NCI-H128 (cell line): ENCODE measurements around the gene VTCN1.
"Not testable (repeated sequence)": the region's sequence is repeated elsewhere in the genome, so short reads cannot be mapped to it uniquely, and the experiment has no call there.

Experiments
- DNase-seq: peaks from one replicate; lab custom pipeline; 2025; ENCODE audit not compliant: unreplicated experiment; lab: John Stamatoyannopoulos, UW

Gene VTCN1

GRCh38 chr1:117101858-117102257 lies 108.9 kb downstream of the VTCN1 start:
- not testable (repeated sequence) for DNase-seq

DNA sequence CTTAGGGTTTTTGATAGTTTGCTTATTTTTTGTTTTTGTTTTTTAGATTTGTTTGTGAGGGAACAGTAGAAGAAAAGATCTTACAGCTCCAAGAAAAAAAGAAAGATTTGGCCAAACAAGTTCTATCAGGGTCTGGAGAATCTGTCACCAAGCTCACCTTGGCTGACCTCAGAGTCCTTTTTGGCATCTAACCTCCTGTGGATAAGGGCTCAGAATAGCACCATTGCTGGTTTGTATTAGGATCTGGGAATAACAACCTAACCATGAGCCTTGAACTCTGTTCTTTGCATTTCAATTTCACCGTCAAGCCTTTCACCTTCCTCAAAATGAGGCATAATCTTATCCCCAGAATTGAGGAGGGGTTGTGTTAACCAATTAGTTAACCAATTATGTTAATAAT lies 109.4 kb downstream of the VTCN1 start:
- no peak for DNase-seq

DNA sequence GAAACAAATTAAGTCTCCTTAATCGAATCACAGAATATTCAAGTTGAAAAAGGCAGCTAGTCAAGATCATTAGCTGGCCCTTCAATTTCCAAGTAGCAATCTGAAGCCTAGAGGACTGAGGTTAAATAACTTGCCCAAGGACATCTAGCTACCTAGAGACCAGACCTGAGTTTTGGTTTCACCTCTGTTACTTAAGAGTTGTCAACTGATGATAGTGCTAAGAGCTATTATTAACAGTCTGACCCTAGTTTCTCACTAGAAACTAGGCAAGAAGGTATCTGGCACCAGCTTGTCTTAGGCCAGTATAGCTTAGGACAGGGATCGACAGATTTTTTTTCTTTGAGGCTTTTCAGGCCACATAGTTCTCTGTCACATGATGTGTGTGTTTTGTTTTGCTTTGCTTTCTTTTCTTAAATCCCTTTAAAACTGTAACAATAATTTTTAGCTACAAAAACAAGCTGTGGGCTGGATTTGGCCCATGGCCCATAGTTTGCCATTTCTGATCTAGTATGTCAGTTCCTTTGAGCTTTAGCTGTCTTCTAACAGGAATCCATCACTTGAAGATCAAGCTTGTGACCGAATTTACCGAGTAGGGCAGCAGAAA lies 112.3 kb downstream of the VTCN1 start:
- no peak for DNase-seq

DNA sequence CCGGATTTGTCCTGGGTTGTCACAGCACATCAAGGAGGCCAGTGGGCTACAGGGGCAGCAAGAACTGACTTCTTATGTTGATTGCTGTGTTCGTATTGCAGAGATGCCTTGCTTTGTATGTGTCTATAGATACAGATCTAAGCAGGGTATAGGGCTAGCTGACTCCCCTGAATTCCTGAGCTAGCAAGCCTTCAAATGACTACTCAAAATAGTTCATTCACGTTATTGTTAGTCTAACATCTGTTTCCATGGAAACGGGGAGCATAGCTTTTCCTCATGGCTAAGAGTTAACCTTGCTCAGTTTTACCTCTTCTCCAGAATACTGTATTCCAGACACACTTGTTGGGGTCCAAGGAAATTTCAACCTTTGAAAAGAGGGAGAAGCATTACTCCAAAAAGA lies 113.3 kb downstream of the VTCN1 start:
- DNase-seq, result no peak

- no peak for DNase-seq
These were observed 113.7 kb downstream of the VTCN1 start for GRCh38 chr1:117096951-117097408.

- DNase-seq, result no peak
These were observed 115.7 kb downstream of the VTCN1 start for GRCh38 chr1:117094841-117095604.

GRCh38 chr1:117093870-117094621 lies 116.7 kb downstream of the VTCN1 start:
- no peak for DNase-seq
